ENCODE results near the gene COL28A1.
A peak's percentile ranks its signal among the peaks of the same experiment; 100 is the strongest.

The COL28A1 gene

GRCh38 chr7:7550663-7551062 lies 15.0 kb upstream of the COL28A1 start:
- FAIRE-seq (no peak), DNase-seq (ENCODE audit: insufficient read length, low spot score) (no peak)
- TF ChIP-seq POU2F2 (IDR thresholded peaks at IDR 0.05; ENCODE audit: low read depth, low read length) = no peak
- TF ChIP-seq TAF1 (IDR thresholded peaks at IDR 0.05; ENCODE audit: low read depth, low read length) = no peak
- TF ChIP-seq POLR2A (IDR thresholded peaks at IDR 0.05; ENCODE audit: low read depth, low read length) = no peak
- TF ChIP-seq PAX5 (IDR thresholded peaks at IDR 0.05; ENCODE audit: insufficient read depth, low read length, severe bottlenecking) = no peak
- no peak for TF ChIP-seq POLR2AphosphoS5 (IDR thresholded peaks at IDR 0.05; ENCODE audit: low read depth, low read length)
- TF ChIP-seq SPI1 (IDR thresholded peaks at IDR 0.05; ENCODE audit: low read depth, low read length) = no peak

GRCh38 chr7:7548407-7548806 lies 12.7 kb upstream of the COL28A1 start:
- TF ChIP-seq POLR2A (IDR thresholded peaks at IDR 0.05; ENCODE audit: low read depth, low read length) = no peak
- no peak for DNase-seq (ENCODE audit: insufficient read length, low spot score)
- FAIRE-seq = no peak

DNA sequence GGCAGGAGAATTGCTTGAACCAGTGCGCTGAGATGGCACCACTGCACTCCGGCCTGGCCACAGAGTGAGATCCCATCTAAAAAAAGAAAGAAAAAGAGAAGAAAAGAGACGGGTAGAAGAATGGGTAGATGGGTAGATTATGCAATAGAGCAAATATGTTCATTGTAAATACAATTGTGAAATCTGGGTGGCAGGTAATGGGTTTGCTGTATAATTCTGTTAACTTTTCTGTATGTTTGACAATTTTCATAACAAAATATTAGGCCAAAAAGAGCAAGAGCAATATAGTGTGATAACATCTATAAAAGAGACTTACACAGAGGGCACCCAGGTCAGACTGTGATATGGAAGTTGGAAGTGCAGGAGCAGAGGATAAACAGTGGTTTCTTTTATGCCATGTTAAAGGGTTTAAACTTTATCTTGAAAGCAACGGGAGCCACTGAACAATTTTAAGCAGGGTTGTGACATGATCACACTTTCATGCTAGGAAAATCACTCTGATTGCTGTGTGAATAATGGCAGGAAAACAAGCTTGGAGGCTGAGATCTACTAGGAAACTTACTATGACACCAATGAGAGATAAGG lies 6.7 kb upstream of the COL28A1 start:
- DNase-seq (ENCODE audit: insufficient read length, low spot score) = no peak
- TF ChIP-seq POLR2A (IDR thresholded peaks at IDR 0.05; ENCODE audit: low read depth, low read length) (no peak), POU2F2 (IDR thresholded peaks at IDR 0.05; ENCODE audit: low read depth, low read length) (no peak), SPI1 (IDR thresholded peaks at IDR 0.05; ENCODE audit: low read depth, low read length) (no peak), TAF1 (IDR thresholded peaks at IDR 0.05; ENCODE audit: low read depth, low read length) (no peak), POLR2AphosphoS5 (IDR thresholded peaks at IDR 0.05; ENCODE audit: low read depth, low read length) (no peak), PAX5 (IDR thresholded peaks at IDR 0.05; ENCODE audit: insufficient read depth, low read length, severe bottlenecking) (no peak)
- peak; percentile 5 for FAIRE-seq

GRCh38 chr7:7539711-7540110 lies 4.0 kb upstream of the COL28A1 start:
- no peak for FAIRE-seq
- no peak for DNase-seq (ENCODE audit: insufficient read length, low spot score)
- TF ChIP-seq POLR2AphosphoS5 (IDR thresholded peaks at IDR 0.05; ENCODE audit: low read depth, low read length) = no peak
- no peak for TF ChIP-seq POLR2A (IDR thresholded peaks at IDR 0.05; ENCODE audit: low read depth, low read length)
- TF ChIP-seq POU2F2 (IDR thresholded peaks at IDR 0.05; ENCODE audit: low read depth, low read length) = no peak
- TF ChIP-seq SPI1 (IDR thresholded peaks at IDR 0.05; ENCODE audit: low read depth, low read length) = no peak
- TF ChIP-seq TAF1 (IDR thresholded peaks at IDR 0.05; ENCODE audit: low read depth, low read length) = no peak
- no peak for TF ChIP-seq PAX5 (IDR thresholded peaks at IDR 0.05; ENCODE audit: insufficient read depth, low read length, severe bottlenecking)

DNA sequence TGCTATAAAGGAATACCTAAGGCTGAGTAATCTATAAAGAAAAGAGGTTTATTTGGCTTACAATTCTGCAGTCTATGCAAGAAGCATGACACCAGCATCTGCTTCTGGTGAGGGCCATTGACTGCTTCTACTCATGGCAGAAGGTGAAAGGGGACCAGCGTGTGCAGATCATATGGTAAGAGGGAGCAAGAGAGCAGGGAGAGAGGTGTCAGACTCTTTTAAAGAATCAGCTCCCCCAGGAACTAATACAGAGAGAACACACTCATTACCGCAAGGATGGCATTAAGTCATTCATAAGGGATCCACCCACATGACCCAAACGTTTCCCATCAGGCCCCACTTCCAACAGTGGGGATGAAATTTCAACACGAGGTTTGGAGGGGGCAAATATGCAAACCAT lies 3.5 kb upstream of the COL28A1 start:
- DNase-seq (ENCODE audit: insufficient read length, low spot score) (no peak), FAIRE-seq (no peak)
- no peak for TF ChIP-seq POU2F2 (IDR thresholded peaks at IDR 0.05; ENCODE audit: low read depth, low read length)
- no peak for TF ChIP-seq SPI1 (IDR thresholded peaks at IDR 0.05; ENCODE audit: low read depth, low read length)
- TF ChIP-seq POLR2A (IDR thresholded peaks at IDR 0.05; ENCODE audit: low read depth, low read length) = no peak
- TF ChIP-seq TAF1 (IDR thresholded peaks at IDR 0.05; ENCODE audit: low read depth, low read length) = no peak
- no peak for TF ChIP-seq PAX5 (IDR thresholded peaks at IDR 0.05; ENCODE audit: insufficient read depth, low read length, severe bottlenecking)
- no peak for TF ChIP-seq POLR2AphosphoS5 (IDR thresholded peaks at IDR 0.05; ENCODE audit: low read depth, low read length)

DNA sequence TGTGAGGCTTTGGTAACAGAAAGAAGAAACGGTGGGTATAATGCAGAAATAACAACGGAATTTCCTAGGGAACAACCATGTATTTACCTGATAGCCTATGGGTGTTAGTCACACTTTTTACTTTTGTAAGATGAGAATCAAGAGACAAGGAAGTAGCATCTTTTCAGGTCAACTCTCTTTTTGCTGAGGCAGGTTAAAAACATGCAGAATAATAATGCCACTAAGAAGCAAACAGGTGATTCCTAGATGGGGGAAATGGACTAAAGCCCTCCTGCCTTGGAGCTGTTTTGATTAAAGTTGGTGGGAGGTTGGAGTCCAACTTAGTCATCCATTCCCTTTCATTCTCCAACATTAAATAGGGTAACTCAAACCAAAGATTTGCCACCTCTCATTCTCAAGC lies 2.0 kb upstream of the COL28A1 start:
- no peak for FAIRE-seq
- TF ChIP-seq POU2F2 (IDR thresholded peaks at IDR 0.05; ENCODE audit: low read depth, low read length) (no peak), POLR2A (IDR thresholded peaks at IDR 0.05; ENCODE audit: low read depth, low read length) (no peak), SPI1 (IDR thresholded peaks at IDR 0.05; ENCODE audit: low read depth, low read length) (no peak), POLR2AphosphoS5 (IDR thresholded peaks at IDR 0.05; ENCODE audit: low read depth, low read length) (no peak), PAX5 (IDR thresholded peaks at IDR 0.05; ENCODE audit: insufficient read depth, low read length, severe bottlenecking) (no peak), TAF1 (IDR thresholded peaks at IDR 0.05; ENCODE audit: low read depth, low read length) (no peak)
- DNase-seq (ENCODE audit: insufficient read length, low spot score) = no peak

GRCh38 chr7:7536396-7537019 lies 835 bp upstream of the COL28A1 start:
- no peak for TF ChIP-seq PAX5 (IDR thresholded peaks at IDR 0.05; ENCODE audit: insufficient read depth, low read length, severe bottlenecking)
- TF ChIP-seq POU2F2 (IDR thresholded peaks at IDR 0.05; ENCODE audit: low read depth, low read length) = no peak
- DNase-seq (ENCODE audit: insufficient read length, low spot score) (no peak), FAIRE-seq (no peak)

DNA sequence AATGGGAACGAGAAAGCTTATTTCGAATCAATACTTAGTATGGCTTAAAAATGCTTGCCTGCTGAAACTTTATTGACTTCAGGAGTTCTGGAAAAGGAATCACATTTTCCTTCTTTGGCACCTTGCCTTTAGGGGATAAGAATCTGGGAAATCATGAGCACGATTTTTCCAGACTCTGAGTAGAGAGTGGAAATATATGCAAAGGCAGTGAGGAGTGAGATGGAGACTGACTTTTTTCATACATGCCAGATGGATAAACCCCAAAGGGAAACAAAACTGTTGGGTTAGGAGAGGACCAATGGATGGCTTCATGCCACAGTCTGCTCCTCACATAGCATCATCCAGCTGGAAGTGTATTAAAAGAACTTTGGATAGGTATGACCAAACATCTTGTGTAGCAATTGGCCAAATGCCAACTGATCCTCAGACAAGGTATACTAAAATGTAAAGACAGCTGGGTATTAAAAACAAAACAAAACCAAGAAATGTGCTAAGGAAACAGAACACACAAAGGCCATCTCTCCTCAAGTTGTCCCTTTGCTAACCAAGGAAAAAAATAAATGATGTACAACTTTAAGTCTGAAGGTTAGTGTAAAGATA lies 1.7 kb downstream of the COL28A1 start:
- FAIRE-seq = no peak
- TF ChIP-seq SPI1 (IDR thresholded peaks at IDR 0.05; ENCODE audit: low read depth, low read length) (no peak), PAX5 (IDR thresholded peaks at IDR 0.05; ENCODE audit: insufficient read depth, low read length, severe bottlenecking) (no peak), TAF1 (IDR thresholded peaks at IDR 0.05; ENCODE audit: low read depth, low read length) (no peak), POLR2A (IDR thresholded peaks at IDR 0.05; ENCODE audit: low read depth, low read length) (no peak), POU2F2 (IDR thresholded peaks at IDR 0.05; ENCODE audit: low read depth, low read length) (no peak), POLR2AphosphoS5 (IDR thresholded peaks at IDR 0.05; ENCODE audit: low read depth, low read length) (no peak)
- DNase-seq (ENCODE audit: insufficient read length, low spot score) = no peak

DNA sequence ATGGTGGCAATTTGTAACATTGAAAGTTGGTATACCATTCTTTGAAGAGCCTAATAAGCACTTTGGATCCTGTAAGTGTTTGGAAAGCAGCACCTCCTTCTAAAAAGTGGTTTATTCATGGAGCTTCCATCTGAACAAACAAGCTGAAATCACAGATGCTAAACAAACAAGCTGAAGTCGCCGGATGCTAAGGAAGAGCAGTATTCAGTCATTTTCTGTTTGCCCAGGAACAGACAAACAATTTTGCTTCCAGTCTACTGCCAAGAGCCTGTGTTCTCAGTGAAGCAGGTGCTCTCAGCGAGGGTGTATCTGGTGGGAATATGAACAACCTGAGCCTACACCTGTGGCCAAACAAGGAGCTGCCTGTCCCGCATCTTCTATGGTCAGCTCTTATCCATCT lies 6.3 kb downstream of the COL28A1 start:
- FAIRE-seq (no peak), DNase-seq (ENCODE audit: insufficient read length, low spot score) (no peak)
- TF ChIP-seq POLR2AphosphoS5 (IDR thresholded peaks at IDR 0.05; ENCODE audit: low read depth, low read length) (no peak), POLR2A (IDR thresholded peaks at IDR 0.05; ENCODE audit: low read depth, low read length) (no peak), PAX5 (IDR thresholded peaks at IDR 0.05; ENCODE audit: insufficient read depth, low read length, severe bottlenecking) (no peak), POU2F2 (IDR thresholded peaks at IDR 0.05; ENCODE audit: low read depth, low read length) (no peak), SPI1 (IDR thresholded peaks at IDR 0.05; ENCODE audit: low read depth, low read length) (no peak), TAF1 (IDR thresholded peaks at IDR 0.05; ENCODE audit: low read depth, low read length) (no peak)

DNA sequence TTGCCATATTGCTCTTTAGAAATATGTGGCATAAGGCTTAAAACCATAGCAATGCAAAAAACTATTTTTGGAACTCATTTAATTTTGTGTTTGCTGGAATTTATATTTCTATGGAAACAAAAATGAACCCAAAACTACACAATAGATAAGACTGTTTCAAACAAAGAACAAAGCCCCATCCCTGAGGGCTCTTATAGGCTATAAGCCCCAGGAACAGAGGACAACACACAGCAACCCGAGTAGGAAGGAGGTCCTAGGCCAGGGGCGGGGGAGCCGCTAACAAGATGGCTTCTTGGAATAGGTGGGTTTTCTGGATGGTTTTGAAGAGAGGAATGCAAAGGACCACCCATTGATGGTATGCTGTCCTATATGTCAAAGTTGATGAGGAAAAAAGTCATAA lies 8.6 kb downstream of the COL28A1 start:
- FAIRE-seq = no peak
- TF ChIP-seq POU2F2 (IDR thresholded peaks at IDR 0.05; ENCODE audit: low read depth, low read length) = no peak
- no peak for TF ChIP-seq TAF1 (IDR thresholded peaks at IDR 0.05; ENCODE audit: low read depth, low read length)
- TF ChIP-seq POLR2AphosphoS5 (IDR thresholded peaks at IDR 0.05; ENCODE audit: low read depth, low read length) = no peak
- TF ChIP-seq SPI1 (IDR thresholded peaks at IDR 0.05; ENCODE audit: low read depth, low read length) = no peak
- no peak for TF ChIP-seq POLR2A (IDR thresholded peaks at IDR 0.05; ENCODE audit: low read depth, low read length)
- TF ChIP-seq PAX5 (IDR thresholded peaks at IDR 0.05; ENCODE audit: insufficient read depth, low read length, severe bottlenecking) = no peak
- no peak for DNase-seq (ENCODE audit: insufficient read length, low spot score)

All from GM12891 (cell line).